Stimulated activated naive CD8-positive, alpha-beta T cell treated with anti-CD3 and anti-CD28 coated beads, Interleukin-15, Interleukin-2, amounts not matched to agents 100 ng/mL and 50 ng/mL, for 24 hours (primary cell): ENCODE data around the gene TRERF1.
"Not testable (repeated sequence)": the region's sequence is repeated elsewhere in the genome, so short reads cannot be mapped to it uniquely, and the experiment has no call there.

Experiments
- H3K27ac Mint-ChIP-seq: one replicate; pipeline ENCODE4 v1.8.0; 2021; ENCODE audit warnings: mild to moderate bottlenecking, mixed read lengths
- H3K27me3 Mint-ChIP-seq: one replicate; pipeline ENCODE4 v1.8.0; 2021; ENCODE audit warnings: mixed read lengths
- H3K36me3 Mint-ChIP-seq: one replicate; pipeline ENCODE4 v1.8.0; 2021; ENCODE audit warnings: low read depth, mixed read lengths
- H3K4me1 Mint-ChIP-seq: one replicate; pipeline ENCODE4 v1.8.0; 2021; ENCODE audit warnings: low read depth, mixed read lengths
- H3K4me3 Mint-ChIP-seq: one replicate; pipeline ENCODE4 v1.8.0; 2021; ENCODE audit warnings: mild to moderate bottlenecking, mixed read lengths
- H3K9me3 Mint-ChIP-seq: one replicate; pipeline ENCODE4 v1.8.0; 2021; ENCODE audit warnings: mixed read lengths

TRERF1 gene

DNA sequence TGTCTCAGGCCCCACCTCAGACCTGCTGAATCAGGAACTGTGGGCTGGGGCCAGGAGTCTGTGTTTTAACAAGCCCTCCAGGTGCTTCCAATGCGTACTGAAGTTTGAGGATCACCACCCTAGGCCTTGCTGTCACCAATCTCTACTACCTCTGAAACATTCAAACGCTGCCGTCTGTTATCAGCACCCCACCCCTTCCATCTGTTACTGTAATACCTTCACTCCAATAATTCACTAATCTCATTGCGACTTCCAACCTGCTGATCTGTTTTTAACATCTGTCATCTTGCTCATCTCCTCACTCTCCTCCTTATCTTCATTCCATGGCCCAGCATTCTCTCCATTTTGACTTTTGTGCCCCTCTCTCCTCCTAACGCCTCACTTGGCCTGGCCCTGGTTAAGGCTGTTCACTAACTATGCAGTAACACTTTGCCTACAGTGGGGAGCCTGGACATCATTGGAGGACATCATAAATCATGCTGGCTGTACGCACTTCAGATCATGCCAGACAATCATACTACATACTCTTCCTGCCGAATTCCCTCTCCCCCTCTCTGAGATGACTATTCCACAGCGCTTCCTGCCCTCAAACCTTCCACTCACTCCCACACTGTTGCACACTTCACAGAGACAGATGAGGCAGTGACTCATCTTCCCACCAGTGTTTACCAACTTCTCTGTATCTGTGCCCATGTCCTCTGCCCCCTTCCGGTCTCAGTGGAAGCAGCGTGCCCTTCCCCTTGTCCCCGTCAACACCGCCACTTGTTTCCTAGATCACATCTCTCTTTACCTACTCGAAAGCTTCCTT is 254.0 kb downstream of the TRERF1 start:
- H3K27me3 Mint-ChIP-seq: no peaks in the 10 kb centered on the region
- H3K36me3 Mint-ChIP-seq: peaks cover 25% of the 10 kb centered on the region
- no peaks in the 10 kb centered on the region for H3K4me1 Mint-ChIP-seq
- peaks cover 5% of the 10 kb centered on the region for H3K9me3 Mint-ChIP-seq
- H3K4me3 Mint-ChIP-seq: no peak overlapping the region
- H3K27ac Mint-ChIP-seq: no peak overlapping the region

GRCh38 chr6:42195415-42195814 is 256.3 kb downstream of the TRERF1 start:
- Mint-ChIP-seq H3K36me3 (peaks cover 19% of the 10 kb centered on the region), H3K4me3 (no peak overlapping the region), H3K27ac (no peak overlapping the region), H3K9me3 (peaks cover 5% of the 10 kb centered on the region), H3K4me1 (no peaks in the 10 kb centered on the region), H3K27me3 (no peaks in the 10 kb centered on the region)

- Mint-ChIP-seq H3K4me3 (no peak overlapping the region), H3K4me1 (no peaks in the 10 kb centered on the region), H3K27ac (no peak overlapping the region), H3K9me3 (no peaks in the 10 kb centered on the region), H3K27me3 (no peaks in the 10 kb centered on the region), H3K36me3 (peaks cover 10% of the 10 kb centered on the region)
Observed at GRCh38 chr6:42194056-42194455, 257.7 kb downstream of the TRERF1 start.

- H3K27ac Mint-ChIP-seq: no peak overlapping the region
- H3K9me3 Mint-ChIP-seq: no peaks in the 10 kb centered on the region
- H3K27me3 Mint-ChIP-seq: no peaks in the 10 kb centered on the region
- H3K4me3 Mint-ChIP-seq: no peak overlapping the region
- peaks cover 10% of the 10 kb centered on the region for H3K36me3 Mint-ChIP-seq
- H3K4me1 Mint-ChIP-seq: no peaks in the 10 kb centered on the region
Observed at GRCh38 chr6:42193491-42193894, 258.2 kb downstream of the TRERF1 start.

DNA sequence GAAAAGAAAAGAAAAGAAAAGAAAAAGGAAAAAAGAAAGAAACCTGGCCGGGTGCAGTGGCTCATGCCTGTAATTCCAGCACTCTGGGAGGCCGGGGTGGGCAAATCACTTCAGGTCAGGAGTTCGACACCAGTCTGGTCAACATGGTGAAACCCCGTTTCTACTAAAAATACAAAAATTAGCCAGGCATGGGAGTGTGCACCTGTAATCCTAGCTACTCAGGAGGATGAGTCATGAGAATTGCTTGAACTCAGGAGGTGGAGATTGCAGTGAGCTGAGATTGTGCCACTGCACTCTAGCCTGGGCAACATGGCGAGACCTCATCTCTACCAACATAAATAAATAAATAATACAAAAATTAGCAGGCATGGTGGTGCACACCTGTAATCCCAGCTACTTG is 259.3 kb downstream of the TRERF1 start:
- H3K36me3 Mint-ChIP-seq: peaks cover 10% of the 10 kb centered on the region
- H3K27me3 Mint-ChIP-seq, H3K27ac Mint-ChIP-seq, H3K4me3 Mint-ChIP-seq, H3K9me3 Mint-ChIP-seq, H3K4me1 Mint-ChIP-seq: not testable (repeated sequence)

GRCh38 chr6:42190554-42191183 is 261.1 kb downstream of the TRERF1 start:
- no peaks in the 10 kb centered on the region for H3K4me1 Mint-ChIP-seq
- H3K9me3 Mint-ChIP-seq: no peaks in the 10 kb centered on the region
- H3K4me3 Mint-ChIP-seq: no peak overlapping the region
- H3K27me3 Mint-ChIP-seq: no peaks in the 10 kb centered on the region
- no peak overlapping the region for H3K27ac Mint-ChIP-seq
- peaks cover 10% of the 10 kb centered on the region for H3K36me3 Mint-ChIP-seq

GRCh38 chr6:42188406-42188805 is 263.3 kb downstream of the TRERF1 start:
- H3K4me1 Mint-ChIP-seq: no peaks in the 10 kb centered on the region
- H3K36me3 Mint-ChIP-seq: peaks cover 10% of the 10 kb centered on the region
- H3K4me3 Mint-ChIP-seq: no peak overlapping the region
- H3K27me3 Mint-ChIP-seq: no peaks in the 10 kb centered on the region
- H3K27ac Mint-ChIP-seq: no peak overlapping the region
- no peaks in the 10 kb centered on the region for H3K9me3 Mint-ChIP-seq

- Mint-ChIP-seq H3K9me3 (no peaks in the 10 kb centered on the region), H3K4me3 (no peak overlapping the region), H3K4me1 (no peaks in the 10 kb centered on the region), H3K27me3 (no peaks in the 10 kb centered on the region), H3K36me3 (peaks cover 2% of the 10 kb centered on the region), H3K27ac (no peak overlapping the region)
Observed at GRCh38 chr6:42185597-42185996, 266.1 kb downstream of the TRERF1 start.

GRCh38 chr6:42184475-42184874 is 267.3 kb downstream of the TRERF1 start:
- H3K27me3 Mint-ChIP-seq: no peaks in the 10 kb centered on the region
- H3K27ac Mint-ChIP-seq: no peak overlapping the region

GRCh38 chr6:42182101-42182500 is 269.6 kb downstream of the TRERF1 start:
- H3K4me1 Mint-ChIP-seq: peaks cover 9% of the 10 kb centered on the region
- no peaks in the 10 kb centered on the region for H3K27me3 Mint-ChIP-seq
- no peaks in the 10 kb centered on the region for H3K9me3 Mint-ChIP-seq
- H3K4me3 Mint-ChIP-seq: no peak overlapping the region
- no peak overlapping the region for H3K27ac Mint-ChIP-seq
- H3K36me3 Mint-ChIP-seq: no peaks in the 10 kb centered on the region

More at GRCh38 chr6:42184475-42184874, 267.3 kb downstream of the TRERF1 start:
- no peak overlapping the region for H3K4me3 Mint-ChIP-seq
- H3K36me3 Mint-ChIP-seq: no peaks in the 10 kb centered on the region
- H3K4me1 Mint-ChIP-seq: peaks cover 8% of the 10 kb centered on the region
- no peaks in the 10 kb centered on the region for H3K9me3 Mint-ChIP-seq

DNA sequence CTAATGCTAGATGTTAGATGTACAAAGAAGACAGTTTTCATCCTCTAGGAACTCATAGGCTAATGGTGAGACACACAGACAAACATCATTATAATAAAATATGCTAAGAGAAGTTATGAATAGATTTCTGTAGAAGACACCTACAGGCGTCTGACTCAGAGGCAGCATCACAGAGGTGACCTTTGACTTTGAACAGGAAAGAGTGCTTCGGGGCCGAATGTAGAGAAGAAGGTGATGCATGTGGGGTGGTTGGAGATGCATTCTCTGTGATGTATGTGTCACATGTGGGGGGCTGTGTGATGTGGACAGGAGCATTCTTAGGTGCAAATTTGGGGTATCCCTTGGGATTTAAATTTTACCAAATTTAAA is 271.8 kb downstream of the TRERF1 start:
- no peak overlapping the region for H3K4me3 Mint-ChIP-seq
- no peaks in the 10 kb centered on the region for H3K9me3 Mint-ChIP-seq
- no peak overlapping the region for H3K27ac Mint-ChIP-seq
- peaks cover 9% of the 10 kb centered on the region for H3K4me1 Mint-ChIP-seq
- H3K36me3 Mint-ChIP-seq: no peaks in the 10 kb centered on the region
- peaks cover 4% of the 10 kb centered on the region for H3K27me3 Mint-ChIP-seq

DNA sequence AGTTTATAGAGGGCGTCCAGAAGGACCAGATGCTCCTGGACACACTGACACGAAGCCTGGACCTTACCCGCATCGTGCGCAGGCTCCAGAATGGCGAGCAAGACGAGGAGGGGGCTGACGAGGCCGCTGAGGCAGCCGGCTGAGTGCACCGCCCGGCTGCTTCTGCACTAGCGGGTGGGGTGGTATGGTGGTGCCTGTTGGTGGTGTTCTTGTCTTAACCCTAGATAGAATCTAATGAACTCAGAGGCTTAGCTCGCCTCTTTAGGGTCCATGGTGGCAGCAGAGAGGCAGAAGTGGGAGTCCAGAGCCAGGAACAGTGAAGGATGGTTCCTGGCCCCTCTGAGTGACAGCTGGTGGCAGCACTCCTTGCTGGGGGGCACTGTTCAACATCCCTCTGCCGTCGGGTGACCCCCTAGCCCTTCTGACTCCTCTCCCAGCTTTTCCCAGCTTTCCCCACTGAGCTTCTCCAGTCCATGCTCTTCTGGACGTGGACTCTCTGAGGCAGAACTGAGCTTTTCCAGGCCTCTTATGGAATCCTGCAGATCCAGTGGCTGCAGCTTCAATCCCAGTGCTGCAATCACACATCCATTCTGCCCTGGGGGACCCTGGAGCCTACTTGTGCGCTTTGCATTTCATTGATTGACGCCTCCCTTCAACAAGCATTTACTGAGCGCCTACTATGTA is 272.3 kb downstream of the TRERF1 start:
- Mint-ChIP-seq H3K27ac (no peak overlapping the region), H3K27me3 (peaks cover 4% of the 10 kb centered on the region), H3K36me3 (no peaks in the 10 kb centered on the region), H3K4me3 (no peak overlapping the region), H3K9me3 (no peaks in the 10 kb centered on the region), H3K4me1 (peaks cover 9% of the 10 kb centered on the region)

- no peaks in the 10 kb centered on the region for H3K36me3 Mint-ChIP-seq
- H3K27ac Mint-ChIP-seq: no peak overlapping the region
- H3K4me1 Mint-ChIP-seq: peaks cover 9% of the 10 kb centered on the region
- peaks cover 4% of the 10 kb centered on the region for H3K27me3 Mint-ChIP-seq
- no peak overlapping the region for H3K4me3 Mint-ChIP-seq
- no peaks in the 10 kb centered on the region for H3K9me3 Mint-ChIP-seq
Observed at GRCh38 chr6:42177514-42178364, 274.0 kb downstream of the TRERF1 start.

DNA sequence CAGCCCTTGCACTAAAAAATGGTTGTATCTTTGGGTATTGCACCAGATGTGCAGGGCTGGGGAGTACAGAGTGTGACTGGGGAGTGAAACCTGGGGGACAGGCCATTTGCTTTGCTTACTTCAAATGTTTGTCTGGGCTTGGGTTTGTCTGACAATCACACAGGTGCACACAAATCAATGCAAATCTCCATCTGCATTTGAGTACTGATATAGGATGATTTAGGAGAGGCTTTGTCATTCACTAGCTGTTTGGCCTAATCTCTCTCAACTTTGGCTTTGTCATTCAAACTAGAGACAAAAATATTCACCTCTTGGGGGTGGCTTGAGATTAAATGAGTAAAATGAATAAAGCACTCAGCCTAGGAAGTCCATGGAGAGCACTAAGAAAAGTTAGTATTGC is 274.7 kb downstream of the TRERF1 start:
- Mint-ChIP-seq H3K36me3 (no peaks in the 10 kb centered on the region), H3K9me3 (no peaks in the 10 kb centered on the region), H3K4me1 (peaks cover 9% of the 10 kb centered on the region), H3K27ac (no peak overlapping the region), H3K27me3 (peaks cover 4% of the 10 kb centered on the region), H3K4me3 (no peak overlapping the region)

DNA sequence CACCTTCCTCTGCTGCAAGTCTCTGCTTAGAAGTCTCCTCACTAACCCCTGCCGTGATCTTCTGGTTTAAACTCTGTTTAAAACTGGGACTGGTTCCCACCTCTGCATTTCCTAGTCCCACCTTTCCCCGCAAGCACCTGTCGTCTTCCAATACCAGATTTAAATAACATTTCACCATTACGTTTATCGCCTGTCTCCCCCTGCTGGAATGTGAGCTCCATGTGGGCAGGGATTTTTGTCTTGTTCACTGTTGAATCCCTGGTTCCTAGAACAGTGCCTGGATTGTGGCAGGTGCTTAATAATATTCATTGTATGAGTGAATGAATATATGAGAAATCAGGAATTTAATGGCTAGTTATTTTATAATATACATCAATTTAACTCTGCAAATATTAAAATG is 275.9 kb downstream of the TRERF1 start:
- H3K27ac Mint-ChIP-seq: no peak overlapping the region
- no peaks in the 10 kb centered on the region for H3K9me3 Mint-ChIP-seq
- no peaks in the 10 kb centered on the region for H3K36me3 Mint-ChIP-seq
- H3K27me3 Mint-ChIP-seq: peaks cover 4% of the 10 kb centered on the region
- peaks cover 9% of the 10 kb centered on the region for H3K4me1 Mint-ChIP-seq
- no peak overlapping the region for H3K4me3 Mint-ChIP-seq
